NCI-H146 treated with DMSO at 0.1 percent for 48 hours (cell line): ENCODE measurements around the gene CLOCK.

Experiments used
- DNase-seq: peaks from one replicate; lab custom pipeline; 2025; ENCODE audit not compliant: unreplicated experiment; lab: John Stamatoyannopoulos, UW

The CLOCK gene

GRCh38 chr4:55475394-55476243 lies 71.1 kb downstream of the CLOCK start:
- DNase-seq: no peak

DNA sequence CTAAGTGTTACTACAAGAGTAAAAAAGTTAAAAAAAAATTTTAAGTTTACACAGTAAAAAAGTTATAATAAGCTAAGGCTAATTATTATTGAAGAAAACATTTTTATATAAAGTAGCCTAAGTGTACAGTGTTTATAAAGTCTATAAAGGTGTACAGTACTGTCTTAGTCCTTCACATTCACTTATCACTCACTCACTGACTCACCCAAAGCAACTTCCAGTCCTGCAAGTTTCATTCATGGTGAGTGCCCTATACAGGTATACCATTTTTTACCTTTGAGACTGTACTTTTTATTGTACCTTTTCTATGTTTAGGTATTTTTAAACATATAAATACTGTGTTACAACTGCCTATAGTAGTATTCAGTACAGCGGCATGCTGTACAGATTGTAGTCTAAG lies 76.7 kb downstream of the CLOCK start:
- DNase-seq: no peak

- no peak for DNase-seq
Measured at GRCh38 chr4:55468724-55469123, 78.0 kb downstream of the CLOCK start.

DNA sequence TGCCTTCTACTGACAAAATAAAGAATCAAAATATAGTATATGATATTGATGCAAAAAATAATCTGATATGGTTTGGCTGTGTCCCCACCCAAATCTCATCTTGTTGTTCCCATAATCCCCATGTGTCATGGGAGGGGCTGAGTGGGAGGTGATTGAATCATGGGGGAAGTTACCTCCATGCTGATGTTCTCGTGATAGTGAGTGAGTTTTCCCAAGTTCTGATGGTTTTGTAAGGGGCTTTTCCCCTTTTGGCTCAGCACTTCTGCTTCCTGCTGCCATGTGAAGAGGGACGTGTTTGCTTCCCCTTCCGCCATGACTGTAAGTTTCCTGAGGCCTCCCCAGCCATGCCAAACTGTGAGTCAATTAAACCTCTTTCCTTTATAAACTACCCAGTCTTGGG lies 80.7 kb downstream of the CLOCK start:
- no peak for DNase-seq

DNA sequence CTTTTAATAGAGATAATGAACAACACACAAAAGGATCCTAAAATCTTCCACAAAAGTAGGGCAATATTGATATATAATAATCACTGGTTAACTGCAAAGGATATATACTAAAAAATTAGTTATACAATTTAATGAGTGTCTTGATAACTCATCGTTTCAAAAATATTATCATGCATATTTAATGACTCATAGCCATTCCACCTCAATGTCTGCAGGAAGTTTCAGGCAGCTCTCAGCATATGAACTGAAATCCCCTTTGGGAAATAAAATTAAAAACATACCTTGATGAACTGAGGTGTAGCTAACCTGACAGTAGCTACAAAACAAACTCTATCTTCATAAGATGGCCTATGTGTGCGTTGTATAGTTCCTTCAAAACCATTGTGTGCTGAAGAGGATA lies 88.1 kb downstream of the CLOCK start:
- DNase-seq: no peak

GRCh38 chr4:55458164-55458563 lies 88.5 kb downstream of the CLOCK start:
- no peak for DNase-seq

- DNase-seq: no peak
Measured at GRCh38 chr4:55450566-55450965, 96.1 kb downstream of the CLOCK start.

- DNase-seq: no peak
Measured at GRCh38 chr4:55447831-55448230, 98.9 kb downstream of the CLOCK start.

- no peak for DNase-seq
Measured at GRCh38 chr4:55447108-55447708, 99.5 kb downstream of the CLOCK start.

GRCh38 chr4:55446578-55446922 lies 100.2 kb downstream of the CLOCK start:
- DNase-seq: no peak

DNA sequence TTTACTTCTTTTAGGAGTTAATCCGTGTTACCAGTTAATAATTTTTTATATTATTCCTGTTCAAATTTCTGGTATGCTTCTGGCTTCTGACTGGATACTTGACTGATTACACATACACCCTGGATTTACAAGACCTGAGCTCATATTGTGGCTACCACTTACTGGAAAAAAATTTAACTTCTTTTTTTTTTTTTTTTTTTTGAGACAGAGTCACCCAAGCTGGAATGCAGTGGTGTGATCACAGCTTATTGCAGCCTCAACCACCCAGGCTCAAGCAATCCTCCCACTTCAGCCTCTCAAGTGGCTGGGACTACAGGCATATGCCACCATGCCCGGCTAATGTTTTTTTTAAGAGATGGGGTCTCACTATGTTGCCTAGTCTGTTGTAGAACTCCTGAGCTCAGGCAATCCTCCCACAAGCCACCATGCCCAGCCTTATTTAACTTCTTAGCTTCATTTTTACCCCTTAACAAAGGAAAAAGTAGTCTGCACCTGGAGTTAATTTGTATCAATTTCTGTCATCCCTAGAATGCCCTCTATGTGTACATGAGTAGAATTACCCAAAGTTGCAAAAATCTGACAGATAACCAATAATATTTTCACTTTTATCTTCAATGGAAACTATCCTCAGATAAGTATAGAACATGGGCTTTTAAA lies 100.7 kb downstream of the CLOCK start:
- no peak for DNase-seq

- no peak for DNase-seq
Measured at GRCh38 chr4:55444827-55445226, 101.9 kb downstream of the CLOCK start.

GRCh38 chr4:55442541-55442940 lies 104.2 kb downstream of the CLOCK start:
- no peak for DNase-seq

GRCh38 chr4:55440786-55441185 lies 105.9 kb downstream of the CLOCK start:
- no peak for DNase-seq

- DNase-seq: peak; percentile 48
Measured at GRCh38 chr4:55439023-55439422, 107.7 kb downstream of the CLOCK start.

DNA sequence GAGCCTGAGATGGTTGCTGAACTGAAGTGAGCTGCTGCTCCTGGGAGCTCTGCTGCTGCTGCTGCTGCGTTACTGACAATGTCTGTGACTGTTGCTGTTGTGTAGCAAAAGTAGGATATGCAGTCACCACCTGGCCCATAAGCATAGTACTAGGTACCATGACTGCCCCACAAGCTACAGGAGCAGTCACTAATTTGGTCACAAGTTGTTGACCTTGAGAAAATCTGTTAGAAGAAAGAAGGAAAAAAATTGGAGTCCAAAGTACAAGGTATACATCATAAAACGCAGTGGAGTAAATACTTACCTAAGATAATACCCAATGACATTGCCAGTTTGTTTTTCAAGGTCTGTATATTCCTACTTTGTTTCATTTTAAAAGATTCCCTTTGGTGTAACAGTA lies 108.4 kb downstream of the CLOCK start:
- DNase-seq: no peak

- DNase-seq: no peak
Measured at GRCh38 chr4:55437823-55438222, 108.9 kb downstream of the CLOCK start.

DNA sequence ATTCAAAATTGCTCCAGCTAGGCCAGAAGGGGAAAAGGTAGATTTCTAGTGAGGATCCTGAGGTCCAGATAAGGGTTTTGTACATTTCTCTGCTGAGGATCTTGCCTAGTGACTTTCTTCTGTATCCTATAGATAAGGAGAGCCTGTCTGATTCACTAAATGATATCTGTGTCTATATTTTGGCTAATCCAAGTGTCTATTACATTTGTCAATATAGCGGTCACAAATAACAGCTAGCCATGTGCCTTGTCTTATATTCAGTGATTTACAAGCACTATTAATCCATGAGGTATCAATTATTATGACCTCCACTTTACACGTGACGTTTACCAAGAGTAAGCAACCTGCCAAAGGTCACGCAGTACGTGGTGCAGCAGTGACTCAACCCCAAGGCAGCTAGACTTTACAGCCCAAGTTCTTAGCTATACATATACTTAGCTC lies 109.3 kb downstream of the CLOCK start:
- no peak for DNase-seq

GRCh38 chr4:55435141-55435841 lies 111.4 kb downstream of the CLOCK start:
- no peak for DNase-seq

GRCh38 chr4:55431710-55432336 lies 114.9 kb downstream of the CLOCK start:
- DNase-seq: no peak

- DNase-seq: no peak
Measured at GRCh38 chr4:55424791-55425190, 121.9 kb downstream of the CLOCK start.
